G401.6 (cell line): ENCODE data around the gene STX4.

Experiments
- FAIRE-seq: peaks from 2 replicates; lab custom pipeline; 2012; peaks lifted over from hg19 to GRCh38; lab: Jason Lieb, UNC

The STX4 gene

GRCh38 chr16:31084584-31085302 is 51.4 kb downstream of the STX4 start:
- no peak for FAIRE-seq

- no peak for FAIRE-seq
Measured at GRCh38 chr16:31085411-31085810, 52.1 kb downstream of the STX4 start.

DNA sequence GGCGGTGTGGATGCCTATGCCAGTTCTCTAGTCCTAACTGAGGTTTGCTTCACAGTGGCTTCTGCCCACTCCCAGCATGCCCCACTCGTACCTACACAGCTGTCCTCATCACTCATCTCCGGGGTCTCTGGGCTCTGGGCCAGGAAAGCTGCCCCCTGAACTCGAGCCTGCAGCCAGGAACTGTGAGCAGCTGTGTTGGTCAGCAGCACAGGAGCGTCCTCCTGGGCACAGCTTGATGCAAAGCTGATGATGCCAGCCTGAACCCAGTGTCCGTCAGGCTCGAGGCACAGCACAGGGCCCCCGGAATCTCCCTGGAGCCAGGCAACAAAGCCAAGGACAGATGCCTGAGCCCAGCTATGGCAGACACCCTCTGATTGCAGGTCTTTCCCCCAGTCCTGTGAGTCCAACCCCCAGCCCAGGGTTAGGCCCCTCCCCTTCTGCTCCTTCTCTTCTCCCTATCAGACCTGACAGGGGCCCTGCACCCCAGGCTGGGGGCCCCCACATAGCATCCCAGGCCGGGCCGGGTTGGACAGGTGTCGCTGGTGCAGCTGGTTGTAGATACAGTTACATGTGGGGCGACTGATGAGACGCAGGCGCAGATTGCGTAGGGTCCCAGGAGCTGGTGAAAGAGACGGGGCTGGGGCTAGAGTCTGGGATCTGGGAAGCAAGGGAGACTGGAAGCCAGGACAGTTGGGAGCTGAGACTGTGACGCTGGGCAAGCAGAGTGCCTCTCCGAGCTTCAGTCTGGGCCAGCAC is 52.7 kb downstream of the STX4 start:
- FAIRE-seq: no peak

DNA sequence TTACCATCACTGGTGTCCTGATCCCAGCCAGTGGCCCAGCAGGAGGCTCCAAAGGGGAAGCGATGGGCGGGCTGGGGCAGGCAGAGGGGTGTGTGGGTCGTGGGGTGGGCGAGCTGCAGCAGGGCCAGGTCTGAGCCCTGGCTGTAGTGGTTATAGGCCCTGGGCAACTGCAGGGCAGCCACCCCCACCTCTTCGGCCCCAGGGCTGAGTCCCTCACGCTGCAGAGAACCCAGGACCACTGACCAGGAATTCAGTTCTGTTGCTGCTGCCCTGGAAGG is 53.2 kb downstream of the STX4 start:
- no peak for FAIRE-seq

DNA sequence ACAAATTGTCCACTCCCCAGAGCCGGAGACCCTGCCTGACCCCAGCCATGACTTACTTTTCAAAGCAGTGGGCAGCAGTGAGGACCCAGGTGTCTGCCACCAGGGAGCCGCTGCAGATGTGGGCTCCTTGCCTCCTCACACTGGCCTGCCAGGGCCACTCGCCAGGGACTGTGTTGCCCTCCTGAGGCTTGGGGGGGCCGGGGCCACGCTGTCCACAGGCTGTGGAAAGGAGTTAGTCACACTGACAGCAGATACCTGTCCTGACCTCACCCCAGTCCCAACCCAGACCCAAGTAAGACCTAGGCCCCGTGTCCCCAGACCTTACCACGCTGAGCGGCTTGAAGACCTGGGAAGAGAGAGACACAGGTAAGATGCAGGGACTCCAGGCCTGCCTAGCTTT is 54.1 kb downstream of the STX4 start:
- FAIRE-seq: no peak

GRCh38 chr16:31087971-31088370 is 54.6 kb downstream of the STX4 start:
- no peak for FAIRE-seq

GRCh38 chr16:31088459-31089183 is 55.3 kb downstream of the STX4 start, which contains the start of gene PRSS53:
TSS of gene PRSS53 (minus strand) at chr16:31088943. CDS start at chr16:31088809, 134 bp downstream.
- FAIRE-seq: no peak

GRCh38 chr16:31089199-31089598 is 55.8 kb downstream of the STX4 start:
- FAIRE-seq: no peak
